Nephron progenitor cell (in vitro differentiated cells): ENCODE results near the gene LCTL.

Experiments
- DNase-seq: peaks from one replicate; pipeline ENCODE4 v3.0.0; 2021
- H3K27ac Mint-ChIP-seq: 2 replicates; pipeline ENCODE4 v1.8.0; 2021; ENCODE audit warnings: mild to moderate bottlenecking, moderate library complexity, mixed read lengths
- H3K27me3 Mint-ChIP-seq: 2 replicates; pipeline ENCODE4 v1.8.0; 2021; ENCODE audit warnings: mild to moderate bottlenecking, low read depth, mixed read lengths; ENCODE audit not compliant: poor library complexity
- H3K36me3 Mint-ChIP-seq: 2 replicates; pipeline ENCODE4 v1.8.0; 2021; ENCODE audit warnings: low read depth, mixed read lengths
- H3K4me1 Mint-ChIP-seq: 2 replicates; pipeline ENCODE4 v1.8.0; 2021; ENCODE audit warnings: mixed read lengths
- H3K4me3 Mint-ChIP-seq: 2 replicates; pipeline ENCODE4 v1.8.0; 2021; ENCODE audit warnings: mild to moderate bottlenecking, moderate library complexity, mixed read lengths
- H3K9me3 Mint-ChIP-seq: 2 replicates; pipeline ENCODE4 v1.8.0; 2021; ENCODE audit warnings: mild to moderate bottlenecking, moderate library complexity, mixed read lengths
- CTCF ChIP-seq: fragments of 200-600 bp; sonication (generic); IDR thresholded peaks from 2 replicates; pipeline ENCODE4 v1.5.0; 2021; ENCODE audit warnings: antibody characterized with exemption

The LCTL gene

GRCh38 chr15:66609876-66610275, 44.1 kb upstream of the LCTL start:
- H3K4me3 Mint-ChIP-seq: no peak overlapping the region
- no peak for TF ChIP-seq CTCF
- no peak overlapping the region for H3K27ac Mint-ChIP-seq
- no peak for DNase-seq
- peaks cover 5% of the 10 kb centered on the region for H3K27me3 Mint-ChIP-seq
- no peaks in the 10 kb centered on the region for H3K36me3 Mint-ChIP-seq
- H3K4me1 Mint-ChIP-seq: peaks cover 8% of the 10 kb centered on the region
- H3K9me3 Mint-ChIP-seq: no peaks in the 10 kb centered on the region

GRCh38 chr15:66608881-66609280, 43.1 kb upstream of the LCTL start:
- no peak overlapping the region for H3K27ac Mint-ChIP-seq
- DNase-seq: no peak
- H3K27me3 Mint-ChIP-seq: peaks cover 5% of the 10 kb centered on the region
- no peak overlapping the region for H3K4me3 Mint-ChIP-seq
- TF ChIP-seq CTCF: no peak
- no peaks in the 10 kb centered on the region for H3K9me3 Mint-ChIP-seq
- H3K36me3 Mint-ChIP-seq: no peaks in the 10 kb centered on the region
- H3K4me1 Mint-ChIP-seq: peaks cover 5% of the 10 kb centered on the region

GRCh38 chr15:66608159-66608558, 42.4 kb upstream of the LCTL start:
- Mint-ChIP-seq H3K27me3 (peaks cover 3% of the 10 kb centered on the region), H3K4me3 (no peak overlapping the region), H3K4me1 (peaks cover 8% of the 10 kb centered on the region), H3K27ac (no peak overlapping the region), H3K9me3 (no peaks in the 10 kb centered on the region), H3K36me3 (no peaks in the 10 kb centered on the region)
- DNase-seq: no peak
- TF ChIP-seq CTCF: no peak

- H3K36me3 Mint-ChIP-seq: no peaks in the 10 kb centered on the region
- TF ChIP-seq CTCF: peak; percentile 79
- H3K27ac Mint-ChIP-seq: no peak overlapping the region
These were observed 37.7 kb upstream of the LCTL start for GRCh38 chr15:66603301-66604179.

GRCh38 chr15:66601521-66601920, 35.7 kb upstream of the LCTL start:
- H3K27ac Mint-ChIP-seq: no peak overlapping the region
- H3K4me3 Mint-ChIP-seq: no peak overlapping the region
- no peaks in the 10 kb centered on the region for H3K9me3 Mint-ChIP-seq
- TF ChIP-seq CTCF: no peak
- peaks cover 8% of the 10 kb centered on the region for H3K27me3 Mint-ChIP-seq
- H3K36me3 Mint-ChIP-seq: no peaks in the 10 kb centered on the region
- no peak for DNase-seq
- H3K4me1 Mint-ChIP-seq: peaks cover 8% of the 10 kb centered on the region

More at GRCh38 chr15:66603301-66604179, 37.7 kb upstream of the LCTL start:
- Mint-ChIP-seq H3K4me3 (no peak overlapping the region), H3K4me1 (peaks cover 8% of the 10 kb centered on the region), H3K9me3 (no peaks in the 10 kb centered on the region), H3K27me3 (peaks cover 5% of the 10 kb centered on the region)
- DNase-seq: peak; percentile 86

- no peak for TF ChIP-seq CTCF
- Mint-ChIP-seq H3K27ac (no peak overlapping the region), H3K4me1 (peaks cover 8% of the 10 kb centered on the region), H3K4me3 (no peak overlapping the region), H3K36me3 (no peaks in the 10 kb centered on the region), H3K9me3 (no peaks in the 10 kb centered on the region), H3K27me3 (peaks cover 8% of the 10 kb centered on the region)
- no peak for DNase-seq
These were observed 34.4 kb upstream of the LCTL start for GRCh38 chr15:66600240-66600627.
